SJCRH30 (cell line): ENCODE results near the gene LRRC36. TPM values are rescaled to one million over a fixed set of nuclear protein-coding genes. Genes with fewer than 3 reads are reported as not detected.

Experiments
- DNase-seq, 2 experiments: peaks; one replicate each; pipeline ENCODE4 v3.0.0-alpha.2; 2015 to 2020
- H3K27ac ChIP-seq: fragments of 250-450 bp; sonication (Bioruptor Pico); 2 replicates; pipeline ENCODE4 v1.5.1; 2020; ENCODE audit warnings: mild to moderate bottlenecking, moderate library complexity
- H3K27me3 ChIP-seq: fragments of 250-450 bp; sonication (Bioruptor Pico); 2 replicates; pipeline ENCODE4 v1.5.1; 2020; ENCODE audit warnings: mild to moderate bottlenecking, moderate library complexity
- H3K36me3 ChIP-seq: fragments of 250-450 bp; sonication (Bioruptor Pico); 2 replicates; pipeline ENCODE4 v1.5.1; 2020; ENCODE audit warnings: mild to moderate bottlenecking, moderate library complexity
- H3K4me1 ChIP-seq: fragments of 250-450 bp; sonication (Bioruptor Pico); 2 replicates; pipeline ENCODE4 v1.5.1; 2020; ENCODE audit warnings: mild to moderate bottlenecking, moderate library complexity
- H3K4me3 ChIP-seq: fragments of 250-450 bp; sonication (Bioruptor Pico); 2 replicates; pipeline ENCODE4 v1.5.1; 2020; ENCODE audit warnings: mild to moderate bottlenecking, moderate library complexity
- H3K9me3 ChIP-seq: fragments of 250-450 bp; sonication (Bioruptor Pico); replicated peaks from 2 replicates; pipeline ENCODE4 v1.5.1; 2020; ENCODE audit warnings: mild to moderate bottlenecking, moderate library complexity
- total RNA-seq: library from RNA; depleted of rRNA; stranded (reverse); fragments of >200 nt; shearing (Covaris generic); gene quantifications from 2 replicates; pipeline ENCODE4 v1.2.3, GENCODE V29; 2014

Gene LRRC36
- total RNA-seq, 1 experiment from 2014 or later = not detected

GRCh38 chr16:67395458-67396158 lies 69.0 kb downstream of the LRRC36 start:
- Histone ChIP-seq H3K4me3 (peak overlapping the region; percentile 39), H3K27ac (peak overlapping the region; percentile 54)
- peak; percentile 94 to 97 for DNase-seq

GRCh38 chr16:67396159-67397035 lies 69.8 kb downstream of the LRRC36 start:
- DNase-seq = peak; percentile 99 to 100
- Histone ChIP-seq H3K4me1 (peaks cover 49% of the 10 kb centered on the region), H3K27ac (peak overlapping the region; percentile 54), H3K4me3 (peak overlapping the region; percentile 39), H3K27me3 (no peaks in the 10 kb centered on the region), H3K9me3 (no peaks in the 10 kb centered on the region), H3K36me3 (no peaks in the 10 kb centered on the region)

More at GRCh38 chr16:67395458-67396158, 69.0 kb downstream of the LRRC36 start:
- no peaks in the 10 kb centered on the region for H3K36me3 ChIP-seq
- no peaks in the 10 kb centered on the region for H3K9me3 ChIP-seq
- H3K27me3 ChIP-seq = no peaks in the 10 kb centered on the region
- H3K4me1 ChIP-seq = peaks cover 49% of the 10 kb centered on the region

- Histone ChIP-seq H3K27ac (peak overlapping the region; percentile 51; the same call in 1 of the 2 replicates), H3K27me3 (no peaks in the 10 kb centered on the region), H3K4me3 (no peak overlapping the region), H3K4me1 (peaks cover 48% of the 10 kb centered on the region), H3K9me3 (no peaks in the 10 kb centered on the region), H3K36me3 (no peaks in the 10 kb centered on the region)
- DNase-seq = peak in 1 of 2 experiments; percentile 17
These were observed 70.6 kb downstream of the LRRC36 start for GRCh38 chr16:67397036-67397801.

DNA sequence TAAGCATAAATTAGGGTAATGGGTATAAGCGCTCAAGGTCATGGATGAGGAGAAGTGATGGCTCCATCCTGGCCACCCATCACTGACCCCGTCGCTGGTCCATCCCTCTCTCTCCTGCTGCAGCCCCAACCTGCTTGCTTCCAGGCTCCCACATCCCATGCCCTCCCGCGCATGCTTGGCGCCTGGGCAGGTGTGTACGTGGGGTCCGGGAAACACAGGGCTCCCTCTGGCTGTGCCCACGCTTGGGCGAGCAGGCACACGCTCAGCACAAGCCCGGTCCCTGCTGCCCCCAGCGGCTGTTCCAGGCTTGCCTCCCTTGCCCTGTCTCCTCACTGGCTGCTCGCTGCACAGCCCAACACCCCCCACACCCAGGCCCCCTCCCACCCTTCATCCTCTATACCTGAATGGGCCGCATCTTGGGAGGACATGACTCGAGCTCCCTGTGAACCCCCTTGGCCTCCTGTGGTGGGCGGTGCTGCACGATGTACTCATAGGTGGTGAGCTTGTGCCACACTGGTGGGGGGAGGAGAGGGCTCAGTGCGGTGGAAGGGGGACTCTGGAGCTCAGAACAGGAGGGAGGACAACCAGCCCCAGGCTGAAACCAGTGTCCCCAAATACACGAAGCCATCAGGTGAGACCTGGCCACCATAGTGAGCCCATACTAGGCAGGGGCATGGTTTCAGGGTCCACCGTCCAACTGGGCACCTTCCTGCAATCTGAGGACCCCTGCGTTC lies 71.4 kb downstream of the LRRC36 start:
- H3K9me3 ChIP-seq = no peaks in the 10 kb centered on the region
- peaks cover 41% of the 10 kb centered on the region for H3K4me1 ChIP-seq
- H3K36me3 ChIP-seq = no peaks in the 10 kb centered on the region
- no peak overlapping the region for H3K27ac ChIP-seq
- no peaks in the 10 kb centered on the region for H3K27me3 ChIP-seq
- DNase-seq = no peak
- H3K4me3 ChIP-seq = no peak overlapping the region

DNA sequence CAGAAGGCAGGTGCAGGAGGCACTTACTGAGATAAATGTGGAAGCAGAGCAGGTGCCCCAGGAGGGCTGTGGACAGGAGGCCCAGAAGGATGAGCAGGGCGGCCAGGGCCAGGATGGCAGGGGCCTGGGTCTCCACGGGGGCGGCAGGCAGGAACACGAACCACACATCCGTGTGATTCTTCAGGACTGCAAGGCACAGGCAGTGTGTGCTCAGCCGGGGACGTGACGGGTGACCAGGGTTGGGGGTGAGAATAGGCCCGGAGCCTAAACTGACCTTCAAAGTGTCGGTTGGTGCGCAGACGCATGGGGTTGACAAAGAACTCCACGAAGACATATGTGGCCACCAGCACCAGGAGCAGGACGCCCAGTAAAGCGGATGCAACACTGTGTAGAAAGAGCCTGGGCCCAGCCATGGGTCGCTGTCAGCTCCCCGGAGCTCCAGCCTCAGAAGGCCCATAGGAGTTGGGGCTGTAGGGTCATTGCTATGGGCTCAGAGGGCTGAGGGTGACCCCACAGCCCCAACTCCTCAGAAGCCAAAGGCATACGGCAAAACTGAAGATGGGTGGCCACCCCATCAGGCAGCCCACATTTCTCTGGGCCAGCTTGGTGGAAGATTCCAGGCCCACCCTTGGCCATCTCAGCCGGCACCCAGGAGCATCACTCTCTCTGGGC lies 72.1 kb downstream of the LRRC36 start:
- no peak overlapping the region for H3K4me3 ChIP-seq
- no peaks in the 10 kb centered on the region for H3K27me3 ChIP-seq
- no peak overlapping the region for H3K27ac ChIP-seq
- no peaks in the 10 kb centered on the region for H3K36me3 ChIP-seq
- H3K4me1 ChIP-seq = peaks cover 39% of the 10 kb centered on the region
- no peak for DNase-seq
- no peaks in the 10 kb centered on the region for H3K9me3 ChIP-seq

GRCh38 chr16:67399218-67399733 lies 72.7 kb downstream of the LRRC36 start:
- no peak for DNase-seq
- Histone ChIP-seq H3K36me3 (no peaks in the 10 kb centered on the region), H3K9me3 (no peaks in the 10 kb centered on the region), H3K4me1 (peaks cover 34% of the 10 kb centered on the region), H3K4me3 (no peak overlapping the region), H3K27ac (no peak overlapping the region), H3K27me3 (no peaks in the 10 kb centered on the region)

DNA sequence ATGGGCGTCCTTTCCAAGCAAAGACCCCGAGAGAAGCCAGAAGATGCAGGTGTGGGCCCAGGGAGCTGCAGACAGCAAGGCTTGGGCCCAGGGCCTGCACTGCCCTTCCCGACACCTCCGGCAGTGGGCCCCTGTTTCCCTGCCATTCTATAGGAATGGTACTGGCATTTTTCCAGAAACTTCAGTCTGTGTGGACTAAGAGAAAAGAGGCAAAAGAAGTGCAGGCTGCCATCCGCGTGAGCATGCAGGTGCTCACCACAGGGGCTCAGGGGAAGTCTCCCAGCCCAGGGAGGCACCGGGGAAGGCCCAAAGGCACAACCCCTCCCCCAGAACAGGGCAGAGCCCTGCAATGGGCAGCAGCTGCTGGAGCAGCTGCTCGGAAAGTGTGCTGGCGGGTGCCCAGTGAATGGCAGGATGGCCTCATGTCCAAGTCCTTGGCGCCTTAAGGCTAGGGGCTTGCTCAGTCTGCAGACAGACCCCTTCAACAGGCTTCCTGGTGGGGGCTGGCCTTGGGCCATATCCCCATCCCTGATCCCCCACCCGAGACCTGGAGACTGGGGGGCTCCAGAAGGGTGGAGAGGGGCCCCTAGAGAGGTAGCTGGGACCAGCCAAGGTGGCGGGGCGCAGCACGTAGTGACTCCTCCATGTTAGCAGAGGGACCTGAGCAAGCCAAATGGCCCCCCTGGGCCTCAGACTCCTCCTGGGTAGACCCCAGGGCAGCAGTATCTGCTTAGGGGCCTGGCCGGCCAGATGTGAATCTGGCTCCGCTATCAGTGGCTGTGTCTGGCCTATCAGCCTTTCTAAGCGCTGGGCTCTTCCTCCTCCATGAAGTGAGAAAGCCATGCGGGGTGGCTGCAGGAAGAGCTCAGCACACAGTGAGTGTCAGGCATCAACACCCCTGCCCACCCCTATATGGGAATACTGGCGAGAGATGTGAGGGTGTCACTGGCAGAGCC lies 73.4 kb downstream of the LRRC36 start:
- no peaks in the 10 kb centered on the region for H3K27me3 ChIP-seq
- H3K9me3 ChIP-seq = no peaks in the 10 kb centered on the region
- peak; percentile 85 to 86 for DNase-seq
- H3K4me3 ChIP-seq = no peak overlapping the region
- peaks cover 32% of the 10 kb centered on the region for H3K4me1 ChIP-seq
- H3K27ac ChIP-seq = peak overlapping the region; percentile 71
- H3K36me3 ChIP-seq = no peaks in the 10 kb centered on the region

DNA sequence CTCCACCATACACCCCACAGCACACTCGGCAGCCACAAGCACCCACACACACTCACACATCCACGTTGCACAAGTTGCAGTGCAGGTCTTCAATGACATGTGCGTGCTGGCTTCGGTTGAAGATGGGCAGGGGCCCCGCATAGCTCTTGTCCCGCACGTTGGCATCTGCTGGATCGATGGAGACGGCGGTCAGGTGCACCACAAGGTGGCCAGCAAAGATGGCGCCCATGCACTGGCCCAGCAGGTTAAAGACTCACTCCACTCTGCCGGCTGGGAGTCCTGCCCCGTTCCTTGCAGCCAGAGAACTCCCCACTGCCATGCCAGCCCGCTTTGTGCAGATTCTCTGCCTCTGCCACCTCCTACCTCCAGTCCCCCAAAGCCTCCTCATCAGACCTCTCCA lies 74.3 kb downstream of the LRRC36 start:
- DNase-seq = no peak
- Histone ChIP-seq H3K36me3 (no peaks in the 10 kb centered on the region), H3K27ac (no peak overlapping the region), H3K9me3 (no peaks in the 10 kb centered on the region), H3K4me3 (no peak overlapping the region), H3K4me1 (peaks cover 23% of the 10 kb centered on the region), H3K27me3 (no peaks in the 10 kb centered on the region)

DNA sequence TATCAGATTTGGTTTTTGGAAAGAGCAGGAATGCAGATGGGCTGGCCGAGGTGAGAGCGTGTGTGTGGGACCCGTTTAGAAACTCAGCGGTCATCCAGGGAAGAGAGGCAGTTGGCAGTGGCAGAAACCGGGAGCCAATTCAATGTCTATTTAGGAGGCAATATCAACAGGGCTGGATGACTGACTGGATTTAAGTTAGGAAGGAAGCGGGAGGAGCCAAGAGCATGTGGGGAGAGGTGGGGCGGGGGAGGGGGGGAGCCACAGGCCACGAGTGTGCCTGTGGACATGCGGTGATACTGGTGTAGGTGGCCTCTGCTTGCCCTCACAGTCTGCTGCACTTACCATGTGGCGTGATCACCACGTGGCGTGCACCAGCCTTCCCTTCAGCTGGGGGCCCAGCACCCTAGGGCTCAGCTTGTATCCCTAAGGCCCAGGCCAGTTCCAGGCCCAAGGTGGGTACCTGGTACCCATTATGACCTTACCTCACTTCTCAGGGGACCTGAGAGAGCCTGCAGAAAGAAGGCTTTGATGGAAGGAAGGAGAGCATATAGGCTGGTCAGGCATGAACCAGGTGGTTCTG lies 77.5 kb downstream of the LRRC36 start:
- Histone ChIP-seq H3K9me3 (no peaks in the 10 kb centered on the region), H3K36me3 (no peaks in the 10 kb centered on the region), H3K4me3 (no peak overlapping the region), H3K27me3 (no peaks in the 10 kb centered on the region), H3K27ac (no peak overlapping the region), H3K4me1 (peaks cover 22% of the 10 kb centered on the region)
- DNase-seq = no peak

GRCh38 chr16:67404740-67405226 lies 78.2 kb downstream of the LRRC36 start:
- Histone ChIP-seq H3K9me3 (no peaks in the 10 kb centered on the region), H3K27ac (no peak overlapping the region), H3K36me3 (no peaks in the 10 kb centered on the region), H3K4me3 (no peak overlapping the region), H3K4me1 (peaks cover 18% of the 10 kb centered on the region), H3K27me3 (no peaks in the 10 kb centered on the region)
- DNase-seq = no peak

DNA sequence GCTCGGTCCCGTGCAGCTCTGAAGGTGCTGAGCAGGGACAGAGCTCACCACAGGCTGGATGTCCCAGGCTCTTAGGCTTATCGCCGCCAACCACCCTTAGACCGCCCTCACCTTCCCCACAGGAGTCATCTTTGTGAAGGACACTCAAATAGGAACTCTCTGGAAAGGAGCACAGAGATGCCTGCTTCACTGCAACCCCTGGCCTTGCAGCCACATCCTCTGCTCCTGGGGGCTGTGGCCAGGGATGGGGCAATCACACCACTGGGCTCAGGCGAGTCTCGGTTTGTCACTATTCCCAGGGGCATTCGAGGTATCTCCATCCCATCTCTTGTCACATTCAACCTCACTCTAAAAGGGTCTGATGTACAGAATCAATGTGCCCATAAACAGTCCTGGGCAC lies 78.7 kb downstream of the LRRC36 start:
- no peak for DNase-seq
- H3K36me3 ChIP-seq = no peaks in the 10 kb centered on the region
- no peak overlapping the region for H3K4me3 ChIP-seq
- no peak overlapping the region for H3K27ac ChIP-seq
- H3K4me1 ChIP-seq = peaks cover 12% of the 10 kb centered on the region
- no peaks in the 10 kb centered on the region for H3K9me3 ChIP-seq
- H3K27me3 ChIP-seq = no peaks in the 10 kb centered on the region
